ENCODE measurements around the gene PCSK2. TPM values are rescaled to one million over a fixed set of nuclear protein-coding genes. Genes with fewer than 3 reads are reported as not detected.

The PCSK2 gene
- total RNA-seq, 1 donor from 2014 or later = 1.0 TPM

- DNase-seq (ENCODE audit: low spot score) = no peak
- H3K27ac Mint-ChIP-seq (ENCODE audit: unreplicated experiment) = no peak overlapping the region
- no peaks in the 10 kb centered on the region for H3K4me1 Mint-ChIP-seq (ENCODE audit: unreplicated experiment)
- no peaks in the 10 kb centered on the region for H3K9me3 Mint-ChIP-seq (ENCODE audit: unreplicated experiment)
- H3K27me3 Mint-ChIP-seq (ENCODE audit: unreplicated experiment) = no peaks in the 10 kb centered on the region
- no peaks in the 10 kb centered on the region for H3K36me3 Mint-ChIP-seq (ENCODE audit: low read depth, unreplicated experiment)
- no peak overlapping the region for H3K4me3 Mint-ChIP-seq (ENCODE audit: unreplicated experiment)
- no peak for TF ChIP-seq CTCF (IDR thresholded peaks at IDR 0.05; ENCODE audit: unreplicated experiment)
These were observed 239.8 kb downstream of the PCSK2 start for GRCh38 chr20:17466641-17467040.

GRCh38 chr20:17467120-17467655 is 240.3 kb downstream of the PCSK2 start:
- no peak overlapping the region for H3K4me3 Mint-ChIP-seq (ENCODE audit: unreplicated experiment)
- no peaks in the 10 kb centered on the region for H3K36me3 Mint-ChIP-seq (ENCODE audit: low read depth, unreplicated experiment)
- no peak for TF ChIP-seq CTCF (IDR thresholded peaks at IDR 0.05; ENCODE audit: unreplicated experiment)
- H3K27me3 Mint-ChIP-seq (ENCODE audit: unreplicated experiment) = no peaks in the 10 kb centered on the region
- H3K9me3 Mint-ChIP-seq (ENCODE audit: unreplicated experiment) = no peaks in the 10 kb centered on the region
- no peak for DNase-seq (ENCODE audit: low spot score)
- no peak overlapping the region for H3K27ac Mint-ChIP-seq (ENCODE audit: unreplicated experiment)
- H3K4me1 Mint-ChIP-seq (ENCODE audit: unreplicated experiment) = no peaks in the 10 kb centered on the region

- H3K9me3 Mint-ChIP-seq (ENCODE audit: unreplicated experiment) = no peaks in the 10 kb centered on the region
- no peak for DNase-seq (ENCODE audit: low spot score)
- H3K27me3 Mint-ChIP-seq (ENCODE audit: unreplicated experiment) = no peaks in the 10 kb centered on the region
- H3K27ac Mint-ChIP-seq (ENCODE audit: unreplicated experiment) = no peak overlapping the region
- H3K4me3 Mint-ChIP-seq (ENCODE audit: unreplicated experiment) = no peak overlapping the region
- no peaks in the 10 kb centered on the region for H3K4me1 Mint-ChIP-seq (ENCODE audit: unreplicated experiment)
- no peak for TF ChIP-seq CTCF (IDR thresholded peaks at IDR 0.05; ENCODE audit: unreplicated experiment)
- no peaks in the 10 kb centered on the region for H3K36me3 Mint-ChIP-seq (ENCODE audit: low read depth, unreplicated experiment)
These were observed 241.4 kb downstream of the PCSK2 start for GRCh38 chr20:17468073-17468840.

- no peaks in the 10 kb centered on the region for H3K4me1 Mint-ChIP-seq (ENCODE audit: unreplicated experiment)
- no peak overlapping the region for H3K27ac Mint-ChIP-seq (ENCODE audit: unreplicated experiment)
- H3K9me3 Mint-ChIP-seq (ENCODE audit: unreplicated experiment) = no peaks in the 10 kb centered on the region
- no peak for TF ChIP-seq CTCF (IDR thresholded peaks at IDR 0.05; ENCODE audit: unreplicated experiment)
- no peaks in the 10 kb centered on the region for H3K36me3 Mint-ChIP-seq (ENCODE audit: low read depth, unreplicated experiment)
- H3K27me3 Mint-ChIP-seq (ENCODE audit: unreplicated experiment) = peaks cover 2% of the 10 kb centered on the region
- H3K4me3 Mint-ChIP-seq (ENCODE audit: unreplicated experiment) = no peak overlapping the region
- no peak for DNase-seq (ENCODE audit: low spot score)
These were observed 242.6 kb downstream of the PCSK2 start for GRCh38 chr20:17469246-17470030.
